Lower lobe of right lung (tissue), 2 donors: ENCODE data around the gene REEP3. TPM values are rescaled to one million over a fixed set of nuclear protein-coding genes. Genes with fewer than 3 reads are reported as not detected.
A peak's percentile ranks its signal among the peaks of the same experiment; 100 is the strongest.

Experiments used
- ATAC-seq, 2 donors: fragments of 200-7000 bp; cut with Tn5 transposase; one replicate each; pipeline ENCODE4 v1.9.1; 2020 to 2022; ENCODE audit warnings: mild to moderate bottlenecking in 2 of 2, moderate library complexity in 2 of 2
- DNase-seq: peaks from one replicate; pipeline ENCODE4 v3.0.0-alpha.2; 2020
- H3K27ac ChIP-seq: fragments of 200-600 bp; one replicate; pipeline ENCODE4 v1.8.0; 2022
- H3K27me3 ChIP-seq: fragments of 200-600 bp; one replicate; pipeline ENCODE4 v1.8.0; 2022; ENCODE audit warnings: low read depth
- H3K36me3 ChIP-seq: fragments of 200-600 bp; one replicate; pipeline ENCODE4 v1.8.0; 2022; ENCODE audit warnings: mild to moderate bottlenecking
- H3K4me1 ChIP-seq: fragments of 200-600 bp; one replicate; pipeline ENCODE4 v1.8.0; 2022
- H3K4me3 ChIP-seq: fragments of 200-600 bp; one replicate; pipeline ENCODE4 v1.8.0; 2022; ENCODE audit warnings: mild to moderate bottlenecking
- H3K9me3 ChIP-seq: fragments of 200-600 bp; one replicate; pipeline ENCODE4 v1.8.0; 2022
- intact Hi-C: fragments of 100-400 bp; cut with DNase I; formaldehyde crosslinking; loops from one replicate; pipeline ENCODE4 v1.11.0; 2022
- total RNA-seq: library from RNA; stranded (reverse); fragmentation: NEBNext Ultra II Directional; extraction: Animal tissue kit (Norgen Biotek cat#: 25700); gene quantifications from one replicate; pipeline ENCODE4 v1.2.1, GENCODE V29; 2021
- TF ChIP-seq, protein P1 (sequence below): fragments of 200-600 bp; IDR thresholded peaks from one replicate; pipeline ENCODE4 v1.8.0; 2022; ENCODE audit warnings: antibody characterized with exemption, mild to moderate bottlenecking
- donor health status: DM: no; HTN: yes; CAD: no; lungs with severe emphysema.

The REEP3 gene
- total RNA-seq, 1 donor from 2014 or later, result 50.9 TPM

DNA sequence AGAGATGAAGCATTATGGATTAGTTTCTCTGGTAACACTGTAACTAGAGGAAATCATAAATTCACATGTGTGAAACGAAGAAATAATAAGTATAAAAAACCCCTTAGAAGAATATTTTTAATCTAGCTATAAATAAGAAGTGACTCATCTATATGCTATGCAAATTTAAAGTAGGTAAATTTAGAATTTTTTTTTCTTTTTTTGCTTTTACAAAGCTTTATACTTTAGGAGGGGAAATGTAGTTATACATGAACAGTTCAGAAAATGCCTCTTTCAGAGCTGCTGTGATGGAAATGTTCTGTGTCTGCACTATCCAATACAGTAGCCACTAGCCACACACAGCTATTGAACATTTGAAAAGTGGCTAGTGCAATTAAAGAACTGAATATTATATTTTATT is 87.3 kb downstream of the REEP3 start:
- H3K36me3 ChIP-seq, result peaks cover 15% of the 10 kb centered on the region
- no peak overlapping the region for H3K27ac ChIP-seq
- no peak overlapping the region for H3K4me3 ChIP-seq
- ATAC-seq, result no peak
- H3K4me1 ChIP-seq, result no peaks in the 10 kb centered on the region
- intact Hi-C loops, result no loop called here
- DNase-seq, result no peak
- H3K27me3 ChIP-seq, result no peaks in the 10 kb centered on the region
- H3K9me3 ChIP-seq, result no peaks in the 10 kb centered on the region
- TF ChIP-seq, protein P1, sequence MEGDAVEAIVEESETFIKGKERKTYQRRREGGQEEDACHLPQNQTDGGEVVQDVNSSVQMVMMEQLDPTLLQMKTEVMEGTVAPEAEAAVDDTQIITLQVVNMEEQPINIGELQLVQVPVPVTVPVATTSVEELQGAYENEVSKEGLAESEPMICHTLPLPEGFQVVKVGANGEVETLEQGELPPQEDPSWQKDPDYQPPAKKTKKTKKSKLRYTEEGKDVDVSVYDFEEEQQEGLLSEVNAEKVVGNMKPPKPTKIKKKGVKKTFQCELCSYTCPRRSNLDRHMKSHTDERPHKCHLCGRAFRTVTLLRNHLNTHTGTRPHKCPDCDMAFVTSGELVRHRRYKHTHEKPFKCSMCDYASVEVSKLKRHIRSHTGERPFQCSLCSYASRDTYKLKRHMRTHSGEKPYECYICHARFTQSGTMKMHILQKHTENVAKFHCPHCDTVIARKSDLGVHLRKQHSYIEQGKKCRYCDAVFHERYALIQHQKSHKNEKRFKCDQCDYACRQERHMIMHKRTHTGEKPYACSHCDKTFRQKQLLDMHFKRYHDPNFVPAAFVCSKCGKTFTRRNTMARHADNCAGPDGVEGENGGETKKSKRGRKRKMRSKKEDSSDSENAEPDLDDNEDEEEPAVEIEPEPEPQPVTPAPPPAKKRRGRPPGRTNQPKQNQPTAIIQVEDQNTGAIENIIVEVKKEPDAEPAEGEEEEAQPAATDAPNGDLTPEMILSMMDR, result no peak

DNA sequence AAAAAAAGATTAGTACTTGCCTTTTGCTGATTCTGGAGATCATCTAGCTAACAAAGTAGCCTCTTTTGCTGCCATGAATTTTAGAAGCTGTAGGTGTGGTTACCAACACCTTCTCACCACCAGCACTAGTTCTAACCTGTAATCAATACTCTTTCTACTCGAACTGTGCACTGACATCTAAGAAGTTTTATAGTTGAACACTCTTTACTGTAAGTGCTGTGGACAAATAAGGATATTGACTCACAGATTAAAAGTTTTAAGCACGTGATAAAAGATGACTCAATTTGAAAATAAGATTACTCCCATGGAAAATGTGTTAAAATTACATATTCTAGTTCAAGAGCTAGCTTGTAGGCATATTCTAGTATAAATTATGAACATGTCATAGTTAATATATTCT is 89.9 kb downstream of the REEP3 start:
- TF ChIP-seq, protein P1, result no peak

DNA sequence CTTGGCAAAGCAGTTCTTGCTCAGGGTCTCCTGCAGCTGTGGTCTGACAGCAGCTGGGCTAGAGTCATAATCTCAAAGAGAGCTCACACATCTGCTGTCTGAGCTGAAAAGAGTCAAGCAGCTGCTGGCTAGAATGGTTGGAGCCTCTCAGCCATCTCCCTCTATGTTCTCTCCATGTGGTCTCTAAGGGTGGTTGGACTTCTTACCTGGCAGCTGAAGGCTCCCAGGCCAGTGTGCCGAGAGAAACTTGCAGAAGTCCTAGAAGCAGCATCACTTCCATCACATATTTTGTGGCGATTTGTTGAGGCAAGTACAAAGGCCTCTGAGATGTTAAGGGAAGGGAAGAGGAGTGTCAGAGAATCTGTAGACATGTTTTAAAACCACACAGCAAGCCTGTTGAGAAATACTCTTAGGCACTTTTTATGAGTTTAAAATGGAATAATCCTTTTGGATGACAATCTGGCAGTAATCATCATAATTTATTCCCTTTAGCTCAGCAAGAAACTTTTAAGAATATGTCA is 93.2 kb downstream of the REEP3 start:
- intact Hi-C loops, result no loop called here
- Histone ChIP-seq H3K27ac (no peak overlapping the region), H3K9me3 (no peaks in the 10 kb centered on the region), H3K4me1 (no peaks in the 10 kb centered on the region), H3K27me3 (no peaks in the 10 kb centered on the region), H3K36me3 (peaks cover 15% of the 10 kb centered on the region), H3K4me3 (no peak overlapping the region)
- ATAC-seq (peak; percentile 9 to 45), DNase-seq (no peak)
- TF ChIP-seq, protein P1, result no peak

More for the DNA sequence above, 89.9 kb downstream of the REEP3 start:
- Histone ChIP-seq H3K27ac (no peak overlapping the region), H3K27me3 (no peaks in the 10 kb centered on the region), H3K4me3 (no peak overlapping the region), H3K36me3 (peaks cover 15% of the 10 kb centered on the region), H3K9me3 (no peaks in the 10 kb centered on the region), H3K4me1 (no peaks in the 10 kb centered on the region)
- ATAC-seq (no peak), DNase-seq (no peak)
- intact Hi-C loops, result no loop called here

DNA sequence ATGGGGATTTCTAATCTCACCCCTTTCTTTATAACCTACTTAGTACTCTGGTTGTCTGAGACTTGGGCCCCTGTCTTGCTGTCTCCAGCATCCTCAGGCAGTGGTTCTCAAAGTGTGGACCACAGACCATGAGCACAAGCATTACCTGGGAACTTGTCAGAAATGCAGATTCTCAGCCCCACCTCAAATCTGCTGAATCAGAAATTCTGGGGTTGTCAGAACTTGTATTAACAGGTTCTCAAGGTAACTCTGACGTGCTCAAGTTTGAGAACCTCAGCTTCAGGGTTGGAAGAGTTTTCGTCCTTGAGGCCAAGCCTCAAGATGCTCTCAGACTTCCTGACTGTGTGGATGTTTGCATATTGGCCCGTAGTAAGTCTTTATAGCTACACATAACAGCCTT is 97.4 kb downstream of the REEP3 start:
- DNase-seq, result no peak
- TF ChIP-seq, protein P1, result no peak
- Histone ChIP-seq H3K4me1 (no peaks in the 10 kb centered on the region), H3K27me3 (no peaks in the 10 kb centered on the region), H3K9me3 (no peaks in the 10 kb centered on the region), H3K4me3 (no peak overlapping the region), H3K27ac (no peak overlapping the region), H3K36me3 (peaks cover 10% of the 10 kb centered on the region)
- ATAC-seq, result no peak
- intact Hi-C loops, result no loop called here

DNA sequence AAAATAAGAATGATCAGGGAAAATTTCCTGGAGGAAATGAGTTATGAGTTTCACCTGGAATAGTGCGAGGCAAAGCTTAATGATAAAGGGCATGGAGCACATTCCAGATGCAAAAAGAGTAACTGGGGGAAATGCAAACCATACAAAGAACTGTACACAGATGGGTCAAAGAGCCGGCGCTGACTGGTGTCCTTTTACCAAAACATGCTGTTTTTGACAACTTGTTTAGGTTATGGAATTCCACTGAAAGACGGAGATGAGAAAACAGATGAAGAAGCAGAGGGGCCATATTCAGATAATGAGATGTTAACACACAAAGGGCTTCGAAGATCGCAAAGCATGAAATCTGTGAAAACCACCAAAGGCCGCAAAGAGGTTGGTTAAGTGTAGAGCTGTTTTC is 98.2 kb downstream of the REEP3 start:
- Histone ChIP-seq H3K27me3 (no peaks in the 10 kb centered on the region), H3K4me3 (no peak overlapping the region), H3K9me3 (no peaks in the 10 kb centered on the region), H3K4me1 (no peaks in the 10 kb centered on the region), H3K27ac (no peak overlapping the region), H3K36me3 (peaks cover 10% of the 10 kb centered on the region)
- no peak for DNase-seq
- no peak for ATAC-seq
- TF ChIP-seq, protein P1, result no peak
- intact Hi-C loops, result no loop called here

DNA sequence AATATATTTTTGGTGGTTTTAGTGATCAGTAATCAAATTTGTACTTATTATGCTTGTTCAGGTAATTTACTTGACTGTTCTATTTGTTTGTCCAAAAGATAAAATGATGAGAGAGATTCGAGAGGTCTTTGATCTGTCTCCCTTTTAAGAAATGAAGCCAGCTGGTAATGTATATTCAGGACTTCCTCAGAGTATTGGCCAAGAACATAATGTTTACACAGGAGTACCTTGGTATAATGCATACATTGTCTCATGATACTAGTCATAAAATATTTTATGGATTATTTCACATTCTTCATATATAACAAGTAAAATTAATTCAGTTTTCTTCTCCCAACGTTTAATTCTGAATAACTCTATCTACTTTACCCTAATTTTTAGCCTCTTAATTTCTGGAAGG is 100.9 kb downstream of the REEP3 start:
- no peaks in the 10 kb centered on the region for H3K9me3 ChIP-seq
- TF ChIP-seq, protein P1, result no peak
- peaks cover 10% of the 10 kb centered on the region for H3K36me3 ChIP-seq
- ATAC-seq, result no peak
- peaks cover 6% of the 10 kb centered on the region for H3K4me1 ChIP-seq
- no peak overlapping the region for H3K4me3 ChIP-seq
- DNase-seq, result no peak
- H3K27me3 ChIP-seq, result no peaks in the 10 kb centered on the region
- intact Hi-C loops, result no loop called here
- H3K27ac ChIP-seq, result no peak overlapping the region
